Measurements from ENCODE around the gene PMCH.

DNA sequence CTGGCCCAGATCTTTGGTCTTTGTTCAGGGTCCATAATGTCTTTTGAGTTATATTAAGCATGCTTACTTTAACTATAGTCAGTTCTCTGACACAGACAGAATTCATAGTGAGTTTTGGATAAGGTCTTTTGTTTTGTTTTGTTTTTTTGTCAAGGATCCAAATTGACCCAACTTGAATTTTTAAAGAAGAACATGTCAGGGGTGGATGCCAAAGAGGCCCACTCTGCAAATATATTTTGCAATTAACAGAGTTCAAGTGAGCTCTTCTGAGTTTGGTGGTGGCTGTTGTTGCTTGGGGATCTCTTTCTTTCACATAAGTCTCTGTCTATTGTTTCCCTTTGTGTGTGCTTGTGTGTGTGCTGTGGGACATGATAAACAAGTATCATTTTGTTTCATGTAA is 34.4 kb upstream of the PMCH start:
- TF ChIP-seq TBL1XR1 (IDR thresholded peaks at IDR 0.05; ENCODE audit: low read depth, low read length) = no peak
- no peak for TF ChIP-seq NRF1 (conservative IDR thresholded peaks at IDR 0.05; ENCODE audit: low read depth, low read length)
- TF ChIP-seq POLR2A (IDR thresholded peaks at IDR 0.05; ENCODE audit: low read depth, low read length) = no peak
- TF ChIP-seq MEF2B (IDR thresholded peaks at IDR 0.05; ENCODE audit: partially characterized antibody, poor library complexity, severe bottlenecking) = no peak
- no peak for TF ChIP-seq ZNF274 (IDR thresholded peaks at IDR 0.05; ENCODE audit: insufficient read depth, insufficient read length)
- TF ChIP-seq, protein P1, sequence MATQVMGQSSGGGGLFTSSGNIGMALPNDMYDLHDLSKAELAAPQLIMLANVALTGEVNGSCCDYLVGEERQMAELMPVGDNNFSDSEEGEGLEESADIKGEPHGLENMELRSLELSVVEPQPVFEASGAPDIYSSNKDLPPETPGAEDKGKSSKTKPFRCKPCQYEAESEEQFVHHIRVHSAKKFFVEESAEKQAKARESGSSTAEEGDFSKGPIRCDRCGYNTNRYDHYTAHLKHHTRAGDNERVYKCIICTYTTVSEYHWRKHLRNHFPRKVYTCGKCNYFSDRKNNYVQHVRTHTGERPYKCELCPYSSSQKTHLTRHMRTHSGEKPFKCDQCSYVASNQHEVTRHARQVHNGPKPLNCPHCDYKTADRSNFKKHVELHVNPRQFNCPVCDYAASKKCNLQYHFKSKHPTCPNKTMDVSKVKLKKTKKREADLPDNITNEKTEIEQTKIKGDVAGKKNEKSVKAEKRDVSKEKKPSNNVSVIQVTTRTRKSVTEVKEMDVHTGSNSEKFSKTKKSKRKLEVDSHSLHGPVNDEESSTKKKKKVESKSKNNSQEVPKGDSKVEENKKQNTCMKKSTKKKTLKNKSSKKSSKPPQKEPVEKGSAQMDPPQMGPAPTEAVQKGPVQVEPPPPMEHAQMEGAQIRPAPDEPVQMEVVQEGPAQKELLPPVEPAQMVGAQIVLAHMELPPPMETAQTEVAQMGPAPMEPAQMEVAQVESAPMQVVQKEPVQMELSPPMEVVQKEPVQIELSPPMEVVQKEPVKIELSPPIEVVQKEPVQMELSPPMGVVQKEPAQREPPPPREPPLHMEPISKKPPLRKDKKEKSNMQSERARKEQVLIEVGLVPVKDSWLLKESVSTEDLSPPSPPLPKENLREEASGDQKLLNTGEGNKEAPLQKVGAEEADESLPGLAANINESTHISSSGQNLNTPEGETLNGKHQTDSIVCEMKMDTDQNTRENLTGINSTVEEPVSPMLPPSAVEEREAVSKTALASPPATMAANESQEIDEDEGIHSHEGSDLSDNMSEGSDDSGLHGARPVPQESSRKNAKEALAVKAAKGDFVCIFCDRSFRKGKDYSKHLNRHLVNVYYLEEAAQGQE (IDR thresholded peaks at IDR 0.05; ENCODE audit: low read depth, low read length) = no peak
- TF ChIP-seq, protein P2, sequence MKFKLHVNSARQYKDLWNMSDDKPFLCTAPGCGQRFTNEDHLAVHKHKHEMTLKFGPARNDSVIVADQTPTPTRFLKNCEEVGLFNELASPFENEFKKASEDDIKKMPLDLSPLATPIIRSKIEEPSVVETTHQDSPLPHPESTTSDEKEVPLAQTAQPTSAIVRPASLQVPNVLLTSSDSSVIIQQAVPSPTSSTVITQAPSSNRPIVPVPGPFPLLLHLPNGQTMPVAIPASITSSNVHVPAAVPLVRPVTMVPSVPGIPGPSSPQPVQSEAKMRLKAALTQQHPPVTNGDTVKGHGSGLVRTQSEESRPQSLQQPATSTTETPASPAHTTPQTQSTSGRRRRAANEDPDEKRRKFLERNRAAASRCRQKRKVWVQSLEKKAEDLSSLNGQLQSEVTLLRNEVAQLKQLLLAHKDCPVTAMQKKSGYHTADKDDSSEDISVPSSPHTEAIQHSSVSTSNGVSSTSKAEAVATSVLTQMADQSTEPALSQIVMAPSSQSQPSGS (IDR thresholded peaks at IDR 0.05; ENCODE audit: low read length) = no peak
- no peak for TF ChIP-seq EZH2 (IDR thresholded peaks at IDR 0.05; ENCODE audit: borderline replicate concordance, control insufficient read depth, low read depth, low read length)
- no peak for TF ChIP-seq RAD21 (IDR thresholded peaks at IDR 0.05; ENCODE audit: insufficient read depth, low read depth, low read length)
- TF ChIP-seq, protein P3, sequence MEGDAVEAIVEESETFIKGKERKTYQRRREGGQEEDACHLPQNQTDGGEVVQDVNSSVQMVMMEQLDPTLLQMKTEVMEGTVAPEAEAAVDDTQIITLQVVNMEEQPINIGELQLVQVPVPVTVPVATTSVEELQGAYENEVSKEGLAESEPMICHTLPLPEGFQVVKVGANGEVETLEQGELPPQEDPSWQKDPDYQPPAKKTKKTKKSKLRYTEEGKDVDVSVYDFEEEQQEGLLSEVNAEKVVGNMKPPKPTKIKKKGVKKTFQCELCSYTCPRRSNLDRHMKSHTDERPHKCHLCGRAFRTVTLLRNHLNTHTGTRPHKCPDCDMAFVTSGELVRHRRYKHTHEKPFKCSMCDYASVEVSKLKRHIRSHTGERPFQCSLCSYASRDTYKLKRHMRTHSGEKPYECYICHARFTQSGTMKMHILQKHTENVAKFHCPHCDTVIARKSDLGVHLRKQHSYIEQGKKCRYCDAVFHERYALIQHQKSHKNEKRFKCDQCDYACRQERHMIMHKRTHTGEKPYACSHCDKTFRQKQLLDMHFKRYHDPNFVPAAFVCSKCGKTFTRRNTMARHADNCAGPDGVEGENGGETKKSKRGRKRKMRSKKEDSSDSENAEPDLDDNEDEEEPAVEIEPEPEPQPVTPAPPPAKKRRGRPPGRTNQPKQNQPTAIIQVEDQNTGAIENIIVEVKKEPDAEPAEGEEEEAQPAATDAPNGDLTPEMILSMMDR (IDR thresholded peaks at IDR 0.05 in 2 of 3, conservative IDR thresholded peaks at IDR 0.05 in 1 of 3; ENCODE audit: control insufficient read depth in 2 of 3, extremely low read depth in 1 of 3, insufficient read depth in 1 of 3, low read depth in 3 of 3, low read length in 3 of 3) = no peak
- TF ChIP-seq DPF2 (IDR thresholded peaks at IDR 0.05) = no peak
- TF ChIP-seq, protein P4, sequence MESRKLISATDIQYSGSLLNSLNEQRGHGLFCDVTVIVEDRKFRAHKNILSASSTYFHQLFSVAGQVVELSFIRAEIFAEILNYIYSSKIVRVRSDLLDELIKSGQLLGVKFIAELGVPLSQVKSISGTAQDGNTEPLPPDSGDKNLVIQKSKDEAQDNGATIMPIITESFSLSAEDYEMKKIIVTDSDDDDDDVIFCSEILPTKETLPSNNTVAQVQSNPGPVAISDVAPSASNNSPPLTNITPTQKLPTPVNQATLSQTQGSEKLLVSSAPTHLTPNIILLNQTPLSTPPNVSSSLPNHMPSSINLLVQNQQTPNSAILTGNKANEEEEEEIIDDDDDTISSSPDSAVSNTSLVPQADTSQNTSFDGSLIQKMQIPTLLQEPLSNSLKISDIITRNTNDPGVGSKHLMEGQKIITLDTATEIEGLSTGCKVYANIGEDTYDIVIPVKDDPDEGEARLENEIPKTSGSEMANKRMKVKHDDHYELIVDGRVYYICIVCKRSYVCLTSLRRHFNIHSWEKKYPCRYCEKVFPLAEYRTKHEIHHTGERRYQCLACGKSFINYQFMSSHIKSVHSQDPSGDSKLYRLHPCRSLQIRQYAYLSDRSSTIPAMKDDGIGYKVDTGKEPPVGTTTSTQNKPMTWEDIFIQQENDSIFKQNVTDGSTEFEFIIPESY (IDR thresholded peaks at IDR 0.05) = no peak
